AG09309 (cell line): ENCODE measurements around the gene PRMT1.

Experiments used
- DNase-seq: peaks from one replicate; pipeline ENCODE4 v3.0.0-alpha.2; 2010; ENCODE audit warnings: low read depth
- H3K4me3 ChIP-seq: 2 replicates; pipeline ENCODE4 v1.5.1; 2011; ENCODE audit warnings: mild to moderate bottlenecking, low read depth, low read length, moderate library complexity; ENCODE audit not compliant: control insufficient read depth
- CTCF ChIP-seq: IDR thresholded peaks from 2 replicates; pipeline ENCODE4 v1.5.1; 2011; ENCODE audit warnings: mild to moderate bottlenecking, low read depth, low read length, inconsistent platforms; ENCODE audit not compliant: insufficient read depth, control insufficient read depth; ENCODE audit errors: missing control alignments

The PRMT1 gene

DNA sequence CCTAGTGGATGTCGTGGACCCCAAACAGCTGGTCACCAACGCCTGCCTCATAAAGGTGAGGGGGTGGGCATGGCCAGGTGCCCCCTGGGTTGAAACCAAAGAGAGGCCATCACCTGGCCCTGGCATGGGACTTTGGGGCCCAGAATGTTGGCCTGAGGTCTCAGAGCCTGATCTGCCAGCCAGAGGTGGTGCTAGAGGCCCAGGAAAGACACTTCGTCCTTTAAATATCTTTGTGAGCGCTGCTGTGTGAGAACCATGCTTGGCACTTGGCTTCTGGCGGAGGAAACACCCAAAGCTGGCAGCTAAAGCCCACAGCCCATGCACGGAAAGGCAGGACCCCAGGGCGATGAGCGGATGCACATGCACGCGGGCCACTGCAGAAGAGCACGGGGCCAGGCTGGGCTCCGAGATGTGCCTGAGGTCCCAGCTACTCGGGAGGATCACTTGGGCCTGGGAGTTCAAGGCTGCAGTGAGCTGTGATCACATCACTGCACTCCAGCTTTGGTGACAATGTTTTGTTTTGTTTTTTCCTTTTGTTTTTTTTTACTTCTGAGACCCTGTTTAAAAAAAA is 8.0 kb downstream of the PRMT1 start:
- no peak overlapping the region for H3K4me3 ChIP-seq
- TF ChIP-seq CTCF, result no peak
- DNase-seq, result no peak

- no peak overlapping the region for H3K4me3 ChIP-seq
- TF ChIP-seq CTCF, result no peak
- DNase-seq, result no peak
Measured at GRCh38 chr19:49685845-49686332, 8.8 kb downstream of the PRMT1 start.

DNA sequence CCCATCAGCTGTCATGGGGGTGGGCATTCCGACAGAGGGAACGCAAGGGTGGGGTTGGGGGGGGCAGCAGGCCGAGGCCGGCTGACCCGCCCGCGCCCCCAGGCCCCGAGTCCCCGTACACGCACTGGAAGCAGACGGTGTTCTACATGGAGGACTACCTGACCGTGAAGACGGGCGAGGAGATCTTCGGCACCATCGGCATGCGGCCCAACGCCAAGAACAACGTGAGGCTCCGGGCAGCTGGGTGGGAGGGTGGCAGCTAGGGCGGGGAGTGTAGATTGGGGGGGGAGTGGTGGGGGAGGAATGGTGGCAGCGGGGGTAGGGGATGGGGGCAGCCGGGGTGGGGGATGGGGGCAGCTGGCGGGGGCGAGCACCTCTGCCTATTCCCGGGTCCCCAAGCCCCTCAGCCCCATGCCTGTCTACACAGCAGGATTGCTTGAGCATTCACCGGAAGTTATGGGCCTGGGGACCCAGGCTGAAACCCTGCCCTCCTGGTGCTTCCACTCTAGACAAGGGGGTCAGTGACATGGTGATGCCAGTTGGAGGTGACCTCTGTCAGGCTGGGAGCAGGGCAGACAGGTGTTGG is 9.5 kb downstream of the PRMT1 start:
- TF ChIP-seq CTCF, result no peak
- no peak for DNase-seq
- no peak overlapping the region for H3K4me3 ChIP-seq

DNA sequence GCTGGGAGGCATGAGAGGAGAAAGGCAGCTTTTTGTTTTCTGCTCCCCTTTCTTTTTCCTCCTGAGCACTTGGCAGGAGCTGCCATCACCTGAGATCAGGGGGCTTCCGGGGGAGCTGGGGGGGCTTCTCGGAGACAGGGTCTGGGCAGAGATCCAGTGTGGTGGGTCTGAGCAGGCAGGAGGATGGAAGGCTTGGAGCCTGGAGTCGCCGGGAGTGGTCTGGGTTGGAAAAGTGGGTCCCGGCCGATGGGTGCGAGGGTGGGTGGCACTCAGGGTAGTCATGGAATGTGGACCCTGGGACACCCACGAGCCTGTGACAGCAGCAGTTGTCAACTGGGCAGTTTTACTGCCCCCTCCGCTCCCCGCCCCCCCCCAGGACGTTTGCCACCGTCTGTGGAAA is 10.1 kb downstream of the PRMT1 start:
- H3K4me3 ChIP-seq, result no peak overlapping the region
- no peak for DNase-seq
- no peak for TF ChIP-seq CTCF

DNA sequence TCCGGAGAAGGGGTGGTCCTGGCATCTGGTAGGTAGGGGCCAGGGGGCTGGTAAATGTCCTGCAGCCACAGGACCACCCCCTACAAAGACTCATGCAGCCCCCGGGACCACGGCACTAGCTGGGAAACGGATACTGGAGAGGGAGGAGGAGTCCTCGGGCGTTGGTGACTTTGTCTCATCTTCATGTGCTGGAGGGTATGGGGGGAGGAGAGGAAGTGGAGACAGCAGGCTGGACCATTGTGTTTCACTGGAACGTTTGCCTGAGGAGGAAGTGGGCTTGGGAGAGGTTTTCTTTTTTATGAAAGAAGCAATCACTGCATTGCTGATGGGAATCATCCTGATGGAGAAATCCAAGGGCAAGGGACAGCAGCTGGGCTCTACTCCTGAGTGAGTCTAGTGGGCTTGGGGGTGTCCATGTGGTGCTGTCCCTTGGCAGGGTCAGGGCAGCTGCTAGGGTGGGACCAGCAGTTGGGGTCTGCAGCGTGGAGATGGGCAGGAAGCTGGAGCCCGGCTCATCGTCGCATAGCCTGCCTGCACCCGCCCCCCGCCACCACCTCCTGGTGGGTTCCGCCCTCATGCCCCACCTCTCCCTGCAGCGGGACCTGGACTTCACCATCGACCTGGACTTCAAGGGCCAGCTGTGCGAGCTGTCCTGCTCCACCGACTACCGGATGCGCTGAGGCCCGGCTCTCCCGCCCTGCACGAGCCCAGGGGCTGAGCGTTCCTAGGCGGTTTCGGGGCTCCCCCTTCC is 10.7 kb downstream of the PRMT1 start:
- H3K4me3 ChIP-seq, result no peak overlapping the region
- no peak for TF ChIP-seq CTCF
- DNase-seq, result no peak

DNA sequence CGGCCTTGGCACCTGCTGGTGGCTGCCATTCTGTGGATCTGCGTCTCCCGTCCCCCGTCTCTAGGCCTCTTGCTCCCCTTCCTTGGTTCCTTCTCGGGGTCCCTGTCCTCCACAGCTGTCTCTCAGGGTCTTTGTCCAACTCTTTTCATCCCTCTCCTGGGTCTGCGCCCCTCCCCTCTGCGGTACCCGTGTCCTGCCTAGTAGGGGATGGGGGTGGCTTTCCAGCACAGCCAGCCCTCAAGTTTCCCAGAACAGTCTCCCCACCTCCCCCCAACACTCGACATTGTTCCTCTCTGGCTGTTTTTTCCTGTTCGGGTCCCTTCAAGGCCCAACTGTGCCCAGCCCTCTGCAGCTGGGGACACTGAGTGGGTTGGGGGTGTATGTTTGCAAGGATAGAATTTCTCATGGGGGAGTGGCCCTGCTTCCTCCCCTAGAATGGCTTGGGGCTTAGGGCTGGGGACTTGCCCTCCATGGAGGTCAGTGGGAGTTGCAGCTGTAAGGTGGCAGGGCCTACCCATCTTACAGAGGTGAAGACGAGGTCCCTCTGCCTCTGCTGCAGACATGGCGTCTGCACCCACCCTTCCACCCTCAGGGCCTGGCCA is 11.6 kb downstream of the PRMT1 start:
- no peak for DNase-seq
- H3K4me3 ChIP-seq, result no peak overlapping the region
- TF ChIP-seq CTCF, result no peak
